HL-60 (cell line): Measurements from ENCODE around the gene IRF8.
A peak's percentile ranks its signal among the peaks of the same experiment; 100 is the strongest.

Experiments used
- DNase-seq, 2 experiments: peaks; one replicate each; pipeline ENCODE4 v3.0.0-alpha.2; 2010 to 2020; ENCODE audit warnings: low read depth in 1 of 2, low spot score in 1 of 2
- H3K27ac ChIP-seq: fragments of 250-450 bp; sonication (Bioruptor Pico); replicated peaks from 2 replicates; pipeline ENCODE4 v1.5.1; 2020; ENCODE audit warnings: mild to moderate bottlenecking, moderate library complexity
- H3K27me3 ChIP-seq: fragments of 250-450 bp; sonication (Bioruptor Pico); 2 replicates; pipeline ENCODE4 v1.5.1; 2021; ENCODE audit warnings: mild to moderate bottlenecking, moderate library complexity; ENCODE audit not compliant: insufficient read depth, poor library complexity, severe bottlenecking
- H3K4me3 ChIP-seq: replicated peaks from 2 replicates; pipeline ENCODE4 v1.5.1; 2011; ENCODE audit warnings: mild to moderate bottlenecking, control low read depth, low read length; ENCODE audit not compliant: insufficient read depth
- CTCF ChIP-seq: IDR thresholded peaks from one replicate; pipeline ENCODE4 v1.5.1; 2011; ENCODE audit warnings: low read length, control low read depth, inconsistent platforms; ENCODE audit not compliant: insufficient read depth
- GABPA ChIP-seq: IDR thresholded peaks from 2 replicates; pipeline ENCODE4 v1.6.1; 2012; ENCODE audit warnings: low read depth
- POLR2AphosphoS5 ChIP-seq: IDR thresholded peaks from 2 replicates; pipeline ENCODE4 v1.6.1; 2012; ENCODE audit warnings: low read depth
- REST ChIP-seq: IDR thresholded peaks from 2 replicates; pipeline ENCODE4 v1.6.1; 2012; ENCODE audit warnings: low read depth; ENCODE audit not compliant: insufficient replicate concordance
- SPI1 ChIP-seq: IDR thresholded peaks from 2 replicates; pipeline ENCODE4 v1.6.1; 2012; ENCODE audit warnings: low read depth, mild to moderate bottlenecking, borderline replicate concordance

IRF8 gene

GRCh38 chr16:85894266-85894665, 4.7 kb upstream of the IRF8 start:
- Histone ChIP-seq H3K27ac (no peak overlapping the region), H3K4me3 (no peak overlapping the region), H3K27me3 (no peaks in the 10 kb centered on the region)
- DNase-seq: no peak
- no peak for TF ChIP-seq CTCF
- TF ChIP-seq POLR2AphosphoS5: no peak
- TF ChIP-seq SPI1: no peak

GRCh38 chr16:85897382-85897781, 1.6 kb upstream of the IRF8 start:
- H3K27ac ChIP-seq: no peak overlapping the region
- TF ChIP-seq SPI1 (no peak), REST (no peak), GABPA (no peak), POLR2AphosphoS5 (no peak), CTCF (no peak)
- DNase-seq: no peak
- no peaks in the 10 kb centered on the region for H3K27me3 ChIP-seq
- no peak overlapping the region for H3K4me3 ChIP-seq

- H3K27me3 ChIP-seq: no peaks in the 10 kb centered on the region
Observed at GRCh38 chr16:85899444-85899843, 482 bp downstream of the IRF8 start.

More at GRCh38 chr16:85899444-85899843, 482 bp downstream of the IRF8 start:
- DNase-seq: no peak
- Histone ChIP-seq H3K4me3 (peak overlapping the region; percentile 61), H3K27ac (no peak overlapping the region)
- TF ChIP-seq REST (no peak), GABPA (no peak), SPI1 (no peak), CTCF (no peak), POLR2AphosphoS5 (no peak)
